GM21526 (cell line): ENCODE data around the gene TBX3.

ENCODE experiments used
- ATAC-seq: cut with Tn5 transposase; IDR thresholded peaks from one replicate; pipeline ENCODE4 v1.9.1; 2021; ENCODE audit warnings: moderate library complexity; ENCODE audit not compliant: unreplicated experiment, low FRiP score

TBX3 gene

DNA sequence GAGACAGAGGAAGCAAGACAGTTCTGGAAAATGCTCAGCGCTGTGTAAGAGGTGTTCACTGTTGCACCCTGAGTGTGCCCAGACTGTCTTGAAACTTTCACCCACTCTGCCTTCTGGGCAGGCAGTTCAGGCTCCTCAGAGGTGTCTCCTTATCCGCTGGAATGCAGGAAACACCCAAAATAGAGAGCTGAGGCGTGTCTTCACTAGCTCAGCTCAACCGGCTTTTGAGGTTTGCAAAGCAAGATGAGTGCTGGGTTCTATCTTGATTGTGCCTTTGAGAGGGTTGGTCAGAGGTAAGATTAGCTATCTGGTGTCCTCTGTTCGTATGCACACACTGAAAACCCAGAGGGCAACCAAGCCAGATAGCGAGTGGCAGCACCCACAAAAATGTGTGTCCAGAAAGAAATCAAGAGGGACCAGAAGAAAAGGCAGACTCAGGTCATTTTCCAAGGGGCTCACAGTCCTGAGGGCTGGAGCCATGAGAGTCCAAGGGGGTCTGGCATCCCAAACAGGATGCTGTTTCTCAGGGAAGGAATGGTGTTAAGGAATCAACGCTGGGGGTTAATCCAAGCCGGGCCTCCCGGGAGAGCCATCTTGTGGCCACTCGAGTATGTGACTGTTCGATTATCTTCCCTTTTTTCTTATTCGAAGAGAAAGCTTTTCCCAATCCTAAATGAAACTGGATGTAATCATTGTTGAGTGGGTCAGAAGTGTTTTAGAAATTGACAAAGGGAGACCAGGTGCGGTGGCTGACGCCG, 47.1 kb downstream of the TBX3 start:
- no peak for ATAC-seq

DNA sequence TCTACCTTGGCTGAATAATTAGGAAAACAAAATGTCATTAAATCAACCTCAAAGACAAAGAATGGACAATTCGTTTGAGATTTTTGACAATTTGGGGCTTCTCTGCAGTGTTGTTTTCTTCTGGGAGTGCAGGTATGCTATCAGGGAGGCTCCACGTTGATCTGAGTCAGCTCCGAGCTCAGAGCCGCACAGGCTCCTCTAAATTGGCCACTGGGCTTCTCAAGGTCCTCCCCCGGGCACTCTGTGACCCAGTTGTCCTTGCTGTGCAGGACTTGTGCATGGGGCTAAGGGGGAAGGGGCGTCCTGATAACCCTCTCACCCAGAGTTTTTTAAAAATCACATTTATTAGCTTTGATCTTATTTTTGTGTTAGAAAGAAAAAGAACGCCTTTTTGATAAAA, 52.7 kb downstream of the TBX3 start:
- no peak for ATAC-seq

DNA sequence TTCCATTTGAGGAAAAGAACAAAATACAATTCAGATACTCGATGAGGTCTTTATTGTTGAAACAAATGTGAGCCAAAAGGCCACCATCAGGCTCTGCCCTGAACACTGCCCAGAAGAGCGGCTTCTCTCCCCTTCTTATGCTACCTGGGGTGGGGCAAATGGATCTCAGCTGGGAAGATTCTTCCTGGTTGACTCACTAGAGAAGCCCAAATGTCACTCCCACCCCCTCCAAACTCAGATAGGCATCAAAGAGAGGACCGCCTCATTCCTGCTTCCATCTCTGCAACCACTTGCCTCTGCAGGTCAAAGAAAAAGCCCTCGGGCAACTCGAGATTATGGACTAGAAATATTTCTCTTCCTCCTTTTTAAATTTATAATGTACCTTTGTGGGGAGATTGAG, 55.8 kb downstream of the TBX3 start:
- ATAC-seq: no peak

DNA sequence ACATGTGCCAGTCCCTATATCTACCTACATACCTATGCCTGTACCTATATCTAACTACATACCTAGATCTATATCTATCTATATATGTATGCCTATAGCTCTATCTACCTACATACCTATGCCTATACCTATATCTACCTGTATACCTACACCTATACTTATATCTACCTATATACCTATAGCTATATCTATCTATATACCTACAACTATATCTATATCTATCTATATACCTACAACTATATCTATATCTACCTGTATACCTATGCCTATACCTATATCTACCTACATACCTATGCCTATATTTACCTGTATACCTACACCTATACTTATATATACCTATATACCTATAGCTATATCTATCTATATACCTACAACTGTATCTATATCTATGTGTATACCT, 56.6 kb downstream of the TBX3 start:
- no peak for ATAC-seq

DNA sequence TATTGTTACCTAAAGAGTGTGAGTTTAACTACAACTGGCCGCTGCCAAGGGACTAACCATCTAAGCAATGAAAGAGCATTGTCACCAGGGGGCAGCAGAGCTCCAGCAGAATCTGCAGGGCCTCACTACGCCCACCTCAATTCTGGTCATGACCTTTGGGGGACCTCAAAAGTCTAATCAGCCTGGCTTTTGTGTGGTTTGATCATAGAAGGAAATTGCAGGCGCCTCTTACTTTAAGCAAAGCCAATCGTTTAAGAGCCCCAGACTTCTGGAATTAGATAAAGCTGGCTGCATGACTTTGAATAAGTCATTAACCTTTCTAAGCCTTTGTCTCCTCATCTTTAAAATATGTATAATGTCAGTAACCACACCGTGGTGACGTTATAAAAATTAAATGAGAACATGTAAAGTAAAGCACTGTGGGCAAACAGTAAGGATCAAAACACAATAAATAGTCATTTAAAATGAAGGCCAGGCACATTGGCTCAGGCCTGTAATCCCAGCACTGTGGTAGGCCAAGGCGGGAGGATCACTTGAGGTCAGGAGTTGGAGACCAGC, 58.6 kb downstream of the TBX3 start:
- no peak for ATAC-seq

DNA sequence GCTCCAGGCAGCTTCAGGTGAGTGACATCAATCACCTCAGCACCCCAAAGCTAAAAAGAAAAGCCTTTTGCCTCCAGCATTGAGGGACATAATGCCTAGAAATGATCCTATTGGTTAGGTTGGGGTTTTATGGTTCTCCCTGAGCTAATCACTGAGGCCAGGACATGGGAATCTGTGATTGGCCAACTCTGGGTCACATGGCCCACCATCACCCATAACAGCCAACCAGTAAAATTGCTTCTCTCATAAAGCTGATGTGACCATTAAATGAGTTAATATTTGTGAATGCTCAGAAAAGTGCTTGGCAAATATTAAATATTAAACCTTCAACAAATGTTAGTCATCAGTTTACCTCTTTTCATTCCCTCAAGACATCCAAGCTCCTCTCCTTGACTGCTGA, 60.2 kb downstream of the TBX3 start:
- no peak for ATAC-seq
